Esophagus muscularis mucosa (tissue), 4 donors: Measurements from ENCODE around the gene ZFP37. TPM values are rescaled to one million over a fixed set of nuclear protein-coding genes. Genes with fewer than 3 reads are reported as not detected.
"Not testable (repeated sequence)": the region's sequence is repeated elsewhere in the genome, so short reads cannot be mapped to it uniquely, and the experiment has no call there.

Experiments
- DNase-seq: peaks from one replicate; pipeline ENCODE4 v3.0.0-alpha.2; 2017; ENCODE audit errors: extremely low spot score
- H3K27ac ChIP-seq, 4 donors: fragments of 200-600 bp; sonication (generic); replicated peaks in 1 of 4; 1 replicate in 3 of 4; 2 replicates in 1 of 4; pipeline ENCODE4 v1.5.1; 2016 to 2019; ENCODE audit warnings: mild to moderate bottlenecking in 1 of 4
- H3K27me3 ChIP-seq, 4 donors: fragments of 200-600 bp; sonication (generic); one replicate each; pipeline versions ENCODE4 v1.5.1 to v1.6.0; 2016 to 2019
- H3K36me3 ChIP-seq, 4 donors: fragments of 200-600 bp; sonication (generic); one replicate each; pipeline ENCODE4 v1.5.1; 2016 to 2019
- H3K4me1 ChIP-seq, 4 donors: fragments of 200-600 bp; sonication (generic); one replicate each; pipeline ENCODE4 v1.5.1; 2016 to 2019
- H3K4me3 ChIP-seq, 4 donors: fragments of 200-600 bp; sonication (generic); 1 replicate in 2 of 4; 2 replicates in 2 of 4; pipeline ENCODE4 v1.5.1; 2016 to 2019; ENCODE audit warnings: mild to moderate bottlenecking in 4 of 4, moderate library complexity in 1 of 4
- H3K9me3 ChIP-seq, 4 donors: fragments of 200-600 bp; sonication (generic); 1 replicate in 3 of 4; 2 replicates in 1 of 4; pipeline ENCODE4 v1.5.1; 2016 to 2019
- CTCF ChIP-seq, 3 experiments: fragments of 200-600 bp in 2 of 3; fragments of 450-650 bp in 1 of 3; sonication (generic) in 2 of 3; IDR thresholded peaks; one replicate each; pipeline ENCODE4 v1.5.1; 2017 to 2019; ENCODE audit warnings: antibody characterized with exemption in 3 of 3, mild to moderate bottlenecking in 2 of 3, moderate library complexity in 1 of 3
- EP300 ChIP-seq: sonication (generic); formaldehyde crosslinking; IDR thresholded peaks from one replicate; pipeline ENCODE4 v1.6.1; 2017; ENCODE audit warnings: antibody characterized with exemption
- POLR2A ChIP-seq: fragments of 450-650 bp; IDR thresholded peaks from one replicate; pipeline ENCODE4 v1.6.1; 2017; ENCODE audit warnings: antibody characterized with exemption, moderate library complexity, mild to moderate bottlenecking, low read depth
- POLR2AphosphoS5 ChIP-seq, 2 donors: sonication (generic); formaldehyde crosslinking; IDR thresholded peaks; one replicate each; pipeline ENCODE4 v1.6.1; 2017; ENCODE audit warnings: antibody characterized with exemption in 2 of 2
- WGBS: methylation state at CpG from one replicate; pipeline ENCODE4 v1.1.5; 2018; 5-methylcytosine and 5-hydroxymethylcytosine counted together
- intact Hi-C: fragments of 100-400 bp; cut with DNase I; formaldehyde crosslinking; loops from one replicate; pipeline ENCODE4 v1.15.1; 2023
- total RNA-seq, 4 donors: library from RNA; depleted of rRNA; stranded (reverse); fragments of >200 nt; gene quantifications; one replicate each; pipeline versions ENCODE4 v1.1.0 to v1.2.1, GENCODE V29; 2016

ZFP37 gene
- 1 to 10 TPM; 2.1 to 3.2 (median 2.4) TPM for total RNA-seq

GRCh38 chr9:113056191-113057106 is at the start of gene ZFP37:
ZFP37 (minus strand) TSS chr9:113056724; CDS start chr9:113056688, 36 bp downstream.
- Histone ChIP-seq H3K9me3 (peaks cover 0 to 73% (median 55%) of the 10 kb centered on the region in 4 donors), H3K36me3 (peaks cover 0 to 10% (median 2%) of the 10 kb centered on the region in 4 donors), H3K4me3 (peak within 1 kb of the TSS; percentile 60 to 79 (median 72)), H3K27me3 (peaks cover 1 to 25% (median 10%) of the 10 kb centered on the region in 4 donors), H3K27ac (peak within 1 kb of the TSS; percentile 65 to 83 (median 78)), H3K4me1 (peaks cover 0 to 18% (median 7%) of the 10 kb centered on the region in 4 donors)
- intact Hi-C loops, result no loop called here
- peak; percentile 98 for DNase-seq
- 3% methylated on average over 59 of the region's 62 CpGs for WGBS
- TF ChIP-seq POLR2A (no peak), POLR2AphosphoS5 (IDR thresholded peaks at IDR 0.05) (peak; percentile 77 to 90), CTCF (IDR thresholded peaks at IDR 0.05) (peak in 1 of 3 experiments; percentile 15), EP300 (no peak)

DNA sequence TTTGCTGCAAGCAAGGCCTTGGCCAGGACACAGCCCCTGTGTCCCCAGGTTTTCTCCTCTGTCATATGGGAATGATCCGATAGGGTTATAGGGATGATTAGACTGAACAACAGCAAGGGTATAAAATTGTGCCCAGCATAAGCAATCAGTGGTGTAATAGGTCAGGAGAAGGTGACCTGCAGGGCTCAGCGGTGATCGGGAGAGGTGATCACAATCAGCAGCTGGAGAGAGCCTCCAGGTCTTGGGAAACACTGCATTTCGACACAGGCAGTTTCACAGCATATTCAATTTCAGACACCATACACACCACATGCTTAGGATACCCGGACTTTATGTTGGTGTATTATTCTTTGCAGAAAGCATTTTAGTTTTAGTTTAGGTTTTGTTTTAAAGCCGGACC is 48.8 kb upstream of the ZFP37 start:
- intact Hi-C loops, H3K9me3 ChIP-seq, H3K4me3 ChIP-seq, H3K36me3 ChIP-seq, DNase-seq, H3K4me1 ChIP-seq, H3K27ac ChIP-seq: not testable (repeated sequence)
- WGBS, result no CpG with 5 or more reads among the region's 6 CpGs
- peaks cover 0 to 11% (median 0%) of the 10 kb centered on the region in 4 donors for H3K27me3 ChIP-seq

GRCh38 chr9:113095561-113095960 is 39.0 kb upstream of the ZFP37 start:
- Histone ChIP-seq H3K4me1 (no peaks in the 10 kb centered on the region), H3K9me3 (no peaks in the 10 kb centered on the region), H3K36me3 (no peaks in the 10 kb centered on the region), H3K27me3 (peaks cover 0 to 92% (median 3%) of the 10 kb centered on the region in 4 donors), H3K4me3 (no peak overlapping the region), H3K27ac (no peak overlapping the region)
- intact Hi-C loops, result no loop called here
- TF ChIP-seq POLR2AphosphoS5 (IDR thresholded peaks at IDR 0.05) (no peak), POLR2A (no peak), EP300 (no peak), CTCF (IDR thresholded peaks at IDR 0.05) (no peak)
- WGBS, result 66% methylated on average over 2 of the region's 2 CpGs
- no peak for DNase-seq

DNA sequence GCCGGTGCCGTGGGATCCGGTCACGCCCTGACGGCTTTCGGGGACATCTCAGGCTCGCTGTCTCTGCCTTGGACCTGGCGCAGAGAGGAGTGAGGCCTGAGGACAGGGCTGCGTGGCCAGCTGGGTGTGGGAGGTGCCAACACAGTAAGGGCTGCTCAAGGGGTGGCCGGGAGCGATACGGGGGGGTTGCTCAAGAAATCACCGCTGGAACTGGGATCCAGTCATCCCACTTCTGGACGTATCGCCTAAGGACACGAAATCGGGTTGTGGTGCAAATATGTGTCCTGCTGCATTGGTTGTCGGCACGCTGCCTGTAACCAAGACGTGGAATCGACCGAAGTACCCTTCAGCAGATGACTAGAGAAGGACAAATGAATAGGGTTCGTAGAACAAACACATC is 33.4 kb upstream of the ZFP37 start:
- H3K27me3 ChIP-seq, result peaks cover 0 to 65% (median 12%) of the 10 kb centered on the region in 4 donors
- WGBS, result 65% methylated on average over 14 of the region's 23 CpGs
- intact Hi-C loops, DNase-seq, H3K9me3 ChIP-seq, H3K27ac ChIP-seq, H3K4me3 ChIP-seq, H3K36me3 ChIP-seq, H3K4me1 ChIP-seq: not testable (repeated sequence)

GRCh38 chr9:113089143-113089505 is 32.6 kb upstream of the ZFP37 start:
- H3K27ac ChIP-seq, DNase-seq, H3K4me1 ChIP-seq, intact Hi-C loops, H3K9me3 ChIP-seq, H3K4me3 ChIP-seq, H3K36me3 ChIP-seq: not testable (repeated sequence)
- no CpG with 5 or more reads among the region's 25 CpGs for WGBS
- H3K27me3 ChIP-seq, result peaks cover 0 to 58% (median 12%) of the 10 kb centered on the region in 4 donors

GRCh38 chr9:113088456-113089142 is 32.1 kb upstream of the ZFP37 start:
- DNase-seq, H3K27ac ChIP-seq, H3K36me3 ChIP-seq, intact Hi-C loops, H3K4me1 ChIP-seq, H3K9me3 ChIP-seq, H3K4me3 ChIP-seq: not testable (repeated sequence)
- peaks cover 0 to 53% (median 12%) of the 10 kb centered on the region in 4 donors for H3K27me3 ChIP-seq
- 29% methylated on average over 10 of the region's 30 CpGs for WGBS

DNA sequence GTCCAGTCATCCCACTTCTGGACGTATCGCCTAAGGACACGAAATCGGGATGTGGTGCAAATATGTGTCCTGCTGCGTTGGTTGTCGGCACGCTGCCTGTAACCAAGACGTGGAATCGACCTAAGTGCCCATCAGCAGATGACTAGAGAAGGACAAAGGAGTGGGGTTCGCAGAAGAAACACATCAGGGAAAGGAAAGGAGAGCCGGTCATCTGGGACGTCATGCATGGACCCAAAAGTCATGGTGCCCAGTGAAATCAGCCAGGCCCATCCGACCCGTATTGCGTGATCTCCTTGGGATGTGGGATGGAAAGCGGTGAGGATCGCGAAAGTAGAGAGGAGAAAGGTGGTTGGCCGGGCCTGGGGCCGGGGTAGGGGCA is 6.4 kb upstream of the ZFP37 start:
- Histone ChIP-seq H3K9me3 (peaks cover 0 to 23% (median 19%) of the 10 kb centered on the region in 4 donors), H3K27me3 (peaks cover 3 to 40% (median 18%) of the 10 kb centered on the region in 4 donors)
- H3K36me3 ChIP-seq, DNase-seq, intact Hi-C loops, H3K4me3 ChIP-seq, H3K4me1 ChIP-seq, H3K27ac ChIP-seq: not testable (repeated sequence)
- 79% methylated on average over 15 of the region's 20 CpGs for WGBS

DNA sequence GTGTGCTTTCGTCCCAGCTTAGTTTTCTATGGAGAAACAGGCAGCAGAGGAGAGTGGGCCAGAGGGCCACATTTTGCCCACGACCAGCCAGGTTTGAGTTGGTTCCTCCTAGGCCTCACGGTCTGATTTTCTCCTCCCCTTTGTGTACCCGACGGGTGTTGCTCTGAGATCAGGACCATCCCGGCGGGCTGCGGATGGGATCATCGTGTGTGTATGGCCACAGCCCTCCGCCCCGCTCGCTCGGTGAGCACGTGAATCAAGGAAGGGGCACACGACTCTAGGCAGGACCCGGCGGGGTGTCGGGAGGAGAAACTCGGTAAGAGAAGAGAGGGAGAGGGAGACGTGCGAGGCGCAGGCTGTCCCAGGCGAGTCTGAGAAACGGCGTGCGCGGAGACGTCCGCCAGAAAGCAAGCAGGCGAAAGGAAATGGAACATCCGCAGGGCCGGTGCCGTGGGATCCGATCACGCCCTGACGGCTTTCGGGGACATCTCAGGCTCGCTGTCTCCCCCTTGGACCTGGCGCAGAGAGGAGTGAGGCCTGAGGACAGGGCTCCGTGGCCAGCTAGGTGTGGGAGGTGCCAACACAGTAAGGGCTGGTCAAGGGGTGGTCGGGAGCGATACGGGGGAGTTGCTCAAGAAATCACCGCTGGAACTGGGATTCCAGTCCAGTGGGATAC is 5.9 kb upstream of the ZFP37 start:
- intact Hi-C loops, H3K27ac ChIP-seq, DNase-seq, H3K4me1 ChIP-seq, H3K36me3 ChIP-seq, H3K4me3 ChIP-seq: not testable (repeated sequence)
- Histone ChIP-seq H3K27me3 (peaks cover 3 to 42% (median 18%) of the 10 kb centered on the region in 4 donors), H3K9me3 (peaks cover 0 to 28% (median 22%) of the 10 kb centered on the region in 4 donors)
- WGBS, result 74% methylated on average over 27 of the region's 44 CpGs

- H3K27ac ChIP-seq, H3K4me1 ChIP-seq, intact Hi-C loops, H3K36me3 ChIP-seq, H3K4me3 ChIP-seq, DNase-seq: not testable (repeated sequence)
- H3K9me3 ChIP-seq, result peaks cover 0 to 31% (median 24%) of the 10 kb centered on the region in 4 donors
- H3K27me3 ChIP-seq, result peaks cover 3 to 42% (median 18%) of the 10 kb centered on the region in 4 donors
- 43% methylated on average over 20 of the region's 33 CpGs for WGBS
These were observed 4.7 kb upstream of the ZFP37 start for GRCh38 chr9:113061072-113061850.
